K562 (cell line): ENCODE measurements around the gene PTPRF. TPM values are rescaled to one million over a fixed set of nuclear protein-coding genes. Genes with fewer than 3 reads are reported as not detected.

Experiments used
- ATAC-seq: fragments of 200-7000 bp; cut with Tn5 transposase; 3 replicates; pipeline ENCODE4 v1.9.1; 2020; ENCODE audit warnings: moderate library complexity
- BruUV-seq: library from RNA; stranded (reverse); fragments of 400-500 nt; replicated peaks from 2 replicates; lab custom pipeline; 2021; lab: Mats Ljungman, UMichigan
- CTCF ChIA-PET: fragments of 300-600 bp; formaldehyde crosslinking; extraction: SDS; loops from one replicate; lab custom pipeline; 2021; ENCODE audit warnings: low intra/inter-chr PET ratio; lab: Yijun Ruan, JAX
- POLR2A ChIA-PET: fragments of 300-600, 350-650 bp; sonication (Branson Sonifier 250); formaldehyde crosslinking; extraction: SDS; loops from one replicate; lab custom pipeline; 2021; ENCODE audit warnings: antibody characterized with exemption, inconsistent platforms; lab: Yijun Ruan, JAX
- DNase-seq, 4 experiments: peaks; one replicate each; pipeline versions ENCODE4 v3.0.0 to v3.0.0-alpha.2; 2011 to 2018; ENCODE audit warnings: low spot score in 3 of 4, mixed read lengths in 3 of 4; ENCODE audit errors: extremely low read depth in 1 of 4
- FAIRE-seq: peaks from 2 replicates; lab custom pipeline; 2011; peaks lifted over from hg19 to GRCh38; lab: Jason Lieb, UNC
- H2AFZ ChIP-seq: 2 replicates; pipeline ENCODE4 v1.6.0; 2011; ENCODE audit warnings: low read depth, low read length, control low read depth, inconsistent platforms
- H3K27ac ChIP-seq: fragments of 200-600 bp; 3 replicates; pipeline ENCODE4 v1.8.0; 2011; ENCODE audit warnings: low read depth, mild to moderate bottlenecking, control low read depth, inconsistent platforms, low read length, moderate library complexity, mixed read lengths; ENCODE audit errors: extremely low read depth
- H3K27me3 ChIP-seq, 2 experiments: fragments of 300-600 bp in 1 of 2; 2 replicates in 1 of 2; 3 replicates in 1 of 2; pipeline versions ENCODE4 v1.6.0 to v1.8.0; 2011; ENCODE audit warnings: inconsistent platforms in 2 of 2, low read length in 2 of 2, mild to moderate bottlenecking in 1 of 2, mixed read lengths in 1 of 2, moderate library complexity in 1 of 2; ENCODE audit not compliant: control insufficient read depth in 2 of 2, insufficient read depth in 2 of 2
- H3K36me3 ChIP-seq: fragments of 300-600 bp; 3 replicates; pipeline ENCODE4 v1.8.0; 2011; ENCODE audit warnings: mild to moderate bottlenecking, low read length, inconsistent platforms; ENCODE audit not compliant: control insufficient read depth, insufficient read depth
- H3K4me1 ChIP-seq, 2 experiments: fragments of 200-600 bp in 1 of 2; replicated peaks in 1 of 2; 2 replicates in 1 of 2; 3 replicates in 1 of 2; pipeline versions ENCODE4 v1.5.1 to v1.8.0; 2011; ENCODE audit warnings: inconsistent platforms in 2 of 2, low read length in 2 of 2, mild to moderate bottlenecking in 1 of 2, mixed read lengths in 1 of 2, moderate library complexity in 1 of 2; ENCODE audit not compliant: control insufficient read depth in 2 of 2, insufficient read depth in 2 of 2
- H3K4me2 ChIP-seq: 2 replicates; pipeline ENCODE4 v1.6.1; 2011; ENCODE audit warnings: low read length, control low read depth, inconsistent platforms, mixed read lengths; ENCODE audit not compliant: insufficient read depth
- H3K4me3 ChIP-seq: fragments of 200-600 bp; sonication (generic), shearing (Covaris generic); 2 replicates; pipeline ENCODE4 v1.5.1; 2016; ENCODE audit warnings: control low read depth, inconsistent platforms
- H3K79me2 ChIP-seq: fragments of 200-600 bp; 3 replicates; pipeline ENCODE4 v1.8.0; 2011; ENCODE audit warnings: low read length, inconsistent platforms; ENCODE audit not compliant: control insufficient read depth, insufficient read depth
- H3K9ac ChIP-seq, 2 experiments: 2 replicates each; pipeline versions ENCODE4 v1.6.0 to v1.6.1; 2011; ENCODE audit warnings: low read depth in 2 of 2, low read length in 2 of 2, control low read depth in 1 of 2, inconsistent platforms in 1 of 2, mild to moderate bottlenecking in 1 of 2, mixed read lengths in 1 of 2; ENCODE audit not compliant: insufficient read depth in 1 of 2
- H3K9me1 ChIP-seq: one replicate; pipeline ENCODE4 v1.6.0; 2011; ENCODE audit warnings: inconsistent platforms, mild to moderate bottlenecking, low read length, moderate library complexity; ENCODE audit not compliant: control insufficient read depth, insufficient read depth
- H3K9me3 ChIP-seq: replicated peaks from 2 replicates; pipeline ENCODE4 v1.5.1; 2011; ENCODE audit warnings: low read depth, low read length, inconsistent platforms; ENCODE audit not compliant: control insufficient read depth, insufficient read depth
- H4K20me1 ChIP-seq: replicated peaks from 2 replicates; pipeline ENCODE4 v1.6.1; 2011; ENCODE audit warnings: low read length, inconsistent platforms, mixed read lengths; ENCODE audit not compliant: control insufficient read depth, insufficient read depth
- ATF1 ChIP-seq, 2 experiments: fragments of 450-650 bp in 1 of 2; IDR thresholded peaks; 2 replicates each; pipeline ENCODE4 v1.6.1; 2016; ENCODE audit warnings: missing compliant biosample characterization in 1 of 2, missing genetic modification characterization in 1 of 2
- HMG20A ChIP-seq: fragments of 450-650 bp; formaldehyde crosslinking; conservative IDR thresholded peaks from 2 replicates; pipeline ENCODE4 v1.4.0; 2020; ENCODE audit warnings: mild to moderate bottlenecking, mixed read lengths
- NFATC3 ChIP-seq: fragments of 450-650 bp; IDR thresholded peaks from 2 replicates; pipeline ENCODE4 v1.6.1; 2017; ENCODE audit warnings: mild to moderate bottlenecking
- NFIC ChIP-seq: fragments of 450-650 bp; IDR thresholded peaks from 2 replicates; pipeline ENCODE4 v1.6.1; 2017; ENCODE audit warnings: mild to moderate bottlenecking, inconsistent platforms
- RBFOX2 ChIP-seq: fragments of 200-400 bp; formaldehyde crosslinking; IDR thresholded peaks from 2 replicates; pipeline ENCODE4 v1.6.1; 2017; ENCODE audit warnings: low read depth, mild to moderate bottlenecking, low read length, moderate library complexity
- SAFB2 ChIP-seq: fragments of 200-400 bp; formaldehyde crosslinking; IDR thresholded peaks from 2 replicates; pipeline ENCODE4 v1.6.1; 2018; ENCODE audit warnings: borderline replicate concordance, low read length, low read depth, moderate library complexity; ENCODE audit not compliant: severe bottlenecking
- SMAD2 ChIP-seq: fragments of 150-350 bp; IDR thresholded peaks from 2 replicates; pipeline ENCODE4 v1.6.1; 2014; ENCODE audit warnings: low read depth, mild to moderate bottlenecking, low read length
- SRSF9 ChIP-seq: fragments of 200-400 bp; formaldehyde crosslinking; IDR thresholded peaks from 2 replicates; pipeline ENCODE4 v1.6.1; 2017; ENCODE audit warnings: low read depth, low read length, borderline replicate concordance
- STAT5A ChIP-seq: IDR thresholded peaks from 2 replicates; pipeline ENCODE4 v1.6.1; 2012; ENCODE audit warnings: low read length, inconsistent platforms, borderline replicate concordance
- ZC3H8 ChIP-seq: fragments of 450-650 bp; IDR thresholded peaks from 2 replicates; pipeline ENCODE4 v1.6.1; 2017
- ZKSCAN3 ChIP-seq: fragments of 250-450 bp; sonication (Bioruptor Pico); IDR thresholded peaks from 2 replicates; pipeline ENCODE4 v1.4.0; 2020
- ZNF436 ChIP-seq: fragments of 250-450, 450-650 bp; sonication (Bioruptor Pico); formaldehyde crosslinking; IDR thresholded peaks from 2 replicates; pipeline ENCODE4 v1.7.0; 2020; ENCODE audit warnings: mild to moderate bottlenecking
- ZNF507 ChIP-seq: conservative IDR thresholded peaks from 2 replicates; pipeline ENCODE4 v1.6.1; 2017; ENCODE audit warnings: missing genetic modification characterization, missing compliant biosample characterization
- WGBS: fragments of 100-300 bp; shearing (Covaris generic); methylation state at CpG from one replicate; pipeline ENCODE4 v1.1.6; 2016; ENCODE audit warnings: low coverage, mixed read lengths; ENCODE audit not compliant: insufficient coverage; ENCODE audit errors: missing lambda C conversion rate; 5-methylcytosine and 5-hydroxymethylcytosine counted together
- in situ Hi-C: fragments of 300-500 bp; cut with MboI; formaldehyde crosslinking; loops from 4 replicates; pipeline ENCODE4 v1.15.0; 2018; ENCODE audit warnings: inconsistent platforms, mixed read lengths
- intact Hi-C: fragments of 100-400 bp; cut with micrococcal nuclease; formaldehyde crosslinking; loops from 2 replicates; pipeline ENCODE4 v1.14.2; 2022
- polyA plus RNA-seq, 8 experiments: library from polyadenylated mRNA; depleted of rRNA in 4 of 8; stranded (reverse) in 5 of 8; unstranded in 3 of 8; fragments of >200 nt; fragmentation: Nextera tagmentation in 2 of 8; fragmentation: Illumina TruSeq in 1 of 8; extraction: Ambion mirVana in 2 of 8; extraction: Trizol in 1 of 8; gene quantifications; 2 replicates each; pipeline versions ENCODE4 v1.2.1 to v1.2.3, GENCODE V29; 2011 to 2014; ENCODE audit warnings: inconsistent platforms in 1 of 8, missing spikeins in 1 of 8
- total RNA-seq, 7 experiments: library from RNA; depleted of rRNA in 6 of 7; stranded (reverse); fragments of >200 nt in 6 of 7; fragmentation: Illumina TruSeq in 2 of 7; extraction: Trizol in 2 of 7; gene quantifications; 2 replicates each; pipeline versions ENCODE4 v1.2.1 to v1.2.3, GENCODE V29; 2011 to 2021; ENCODE audit warnings: low replicate concordance in 1 of 7
- TF ChIP-seq, protein P1 (sequence below): sonication (generic); formaldehyde crosslinking; IDR thresholded peaks from 2 replicates; pipeline ENCODE4 v1.8.0; 2022; ENCODE audit warnings: mild to moderate bottlenecking, missing genetic modification reagents
- TF ChIP-seq, protein P2 (sequence below): sonication (generic); IDR thresholded peaks from 2 replicates; pipeline ENCODE4 v1.6.1; 2016
- TF ChIP-seq, protein P3 (sequence below): fragments of 250-450 bp; sonication (Bioruptor Pico); IDR thresholded peaks from 2 replicates; pipeline ENCODE4 v1.8.0; 2022; ENCODE audit warnings: moderate library complexity, mild to moderate bottlenecking, inconsistent platforms

The PTPRF gene
- total and polyA plus RNA-seq, 9 of the 15 experiments (the other 6 are each of a cell fraction or from before 2014, with no cell fraction given): 0.13 to 4.3 (median 1.1) TPM

DNA sequence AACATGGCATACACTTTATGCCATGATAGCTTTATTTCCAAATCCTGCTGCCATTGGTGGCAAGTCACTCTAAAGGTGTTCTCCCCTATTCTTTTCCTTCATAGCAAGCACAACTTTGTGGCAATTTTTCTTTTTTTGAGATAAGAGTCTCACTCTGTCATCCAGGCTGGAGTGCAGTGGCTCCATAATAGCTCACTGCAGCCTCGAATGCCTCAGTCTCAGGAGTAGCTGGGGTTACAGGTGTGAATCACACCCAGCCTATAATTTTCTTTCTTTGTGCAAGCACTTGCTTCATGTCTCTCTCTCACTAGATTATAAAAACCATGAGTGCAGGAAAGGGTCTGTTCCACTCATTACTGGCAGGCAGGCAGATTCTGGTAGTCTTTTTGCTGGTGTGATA, 113.9 kb downstream of the PTPRF start:
- POLR2A ChIA-PET: interaction anchor here (0.7 to 1.6 kb wide), 3 partner anchors 8 to 60 kb away, joined by 3 to 6 read pairs (median 5); no protein-coding TSS in a partner anchor

DNA sequence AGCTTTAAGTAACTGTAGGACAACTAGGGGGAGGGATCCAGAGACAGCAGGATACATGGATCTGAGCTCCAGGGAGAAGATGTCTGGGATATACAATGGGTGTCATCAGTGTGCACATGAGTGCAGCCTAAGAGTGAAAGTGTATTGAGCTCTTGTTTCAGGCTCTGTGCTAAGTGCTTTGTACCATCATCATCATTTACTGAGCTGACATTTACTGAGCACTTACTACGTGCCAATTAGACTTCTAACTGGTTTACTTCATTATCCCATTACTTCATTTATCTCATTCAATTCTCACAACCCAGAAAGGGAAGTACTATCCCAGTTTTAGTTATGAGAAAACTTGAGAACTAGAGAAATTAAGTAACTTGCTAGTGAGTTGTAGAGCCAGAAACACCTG, 114.8 kb downstream of the PTPRF start:
- Histone ChIP-seq H3K27ac (no peak overlapping the region), H3K4me3 (no peak overlapping the region), H3K36me3 (no peaks in the 10 kb centered on the region), H3K9ac (no peak overlapping the region), H3K9me1 (no peaks in the 10 kb centered on the region), H3K27me3 (peaks cover 18 to 21% of the 10 kb centered on the region in 2 experiments; a peak in 4 of 5 replicates), H3K79me2 (peaks cover under 1% of the 10 kb centered on the region), H3K4me2 (no peak overlapping the region), H3K4me1 (peaks cover 0 to 2% of the 10 kb centered on the region in 2 experiments; a peak in 3 of 5 replicates), H4K20me1 (no peaks in the 10 kb centered on the region), H2AFZ (no peak overlapping the region), H3K9me3 (no peaks in the 10 kb centered on the region)
- ChIA-PET CTCF (no interaction called here), POLR2A (interaction anchor here (0.5 to 1.6 kb wide), 4 partner anchors 9 to 683 kb away, joined by 3 to 6 read pairs (median 4); no protein-coding TSS in a partner anchor)
- ATAC-seq: no peak
- no peak for DNase-seq
- WGBS: 0% methylated on average over 1 of the region's 1 CpG
- in situ Hi-C loops: no loop called here
- BruUV-seq: no TSS peak
- intact Hi-C loops: no loop called here
- no peak for FAIRE-seq
- TF ChIP-seq ZKSCAN3 (CRISPR knock-in tag) (no peak), SRSF9 (no peak), STAT5A (no peak), NFIC (no peak)
- TF ChIP-seq, protein P1, sequence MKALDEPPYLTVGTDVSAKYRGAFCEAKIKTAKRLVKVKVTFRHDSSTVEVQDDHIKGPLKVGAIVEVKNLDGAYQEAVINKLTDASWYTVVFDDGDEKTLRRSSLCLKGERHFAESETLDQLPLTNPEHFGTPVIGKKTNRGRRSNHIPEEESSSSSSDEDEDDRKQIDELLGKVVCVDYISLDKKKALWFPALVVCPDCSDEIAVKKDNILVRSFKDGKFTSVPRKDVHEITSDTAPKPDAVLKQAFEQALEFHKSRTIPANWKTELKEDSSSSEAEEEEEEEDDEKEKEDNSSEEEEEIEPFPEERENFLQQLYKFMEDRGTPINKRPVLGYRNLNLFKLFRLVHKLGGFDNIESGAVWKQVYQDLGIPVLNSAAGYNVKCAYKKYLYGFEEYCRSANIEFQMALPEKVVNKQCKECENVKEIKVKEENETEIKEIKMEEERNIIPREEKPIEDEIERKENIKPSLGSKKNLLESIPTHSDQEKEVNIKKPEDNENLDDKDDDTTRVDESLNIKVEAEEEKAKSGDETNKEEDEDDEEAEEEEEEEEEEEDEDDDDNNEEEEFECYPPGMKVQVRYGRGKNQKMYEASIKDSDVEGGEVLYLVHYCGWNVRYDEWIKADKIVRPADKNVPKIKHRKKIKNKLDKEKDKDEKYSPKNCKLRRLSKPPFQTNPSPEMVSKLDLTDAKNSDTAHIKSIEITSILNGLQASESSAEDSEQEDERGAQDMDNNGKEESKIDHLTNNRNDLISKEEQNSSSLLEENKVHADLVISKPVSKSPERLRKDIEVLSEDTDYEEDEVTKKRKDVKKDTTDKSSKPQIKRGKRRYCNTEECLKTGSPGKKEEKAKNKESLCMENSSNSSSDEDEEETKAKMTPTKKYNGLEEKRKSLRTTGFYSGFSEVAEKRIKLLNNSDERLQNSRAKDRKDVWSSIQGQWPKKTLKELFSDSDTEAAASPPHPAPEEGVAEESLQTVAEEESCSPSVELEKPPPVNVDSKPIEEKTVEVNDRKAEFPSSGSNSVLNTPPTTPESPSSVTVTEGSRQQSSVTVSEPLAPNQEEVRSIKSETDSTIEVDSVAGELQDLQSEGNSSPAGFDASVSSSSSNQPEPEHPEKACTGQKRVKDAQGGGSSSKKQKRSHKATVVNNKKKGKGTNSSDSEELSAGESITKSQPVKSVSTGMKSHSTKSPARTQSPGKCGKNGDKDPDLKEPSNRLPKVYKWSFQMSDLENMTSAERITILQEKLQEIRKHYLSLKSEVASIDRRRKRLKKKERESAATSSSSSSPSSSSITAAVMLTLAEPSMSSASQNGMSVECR (CRISPR knock-in tag): no peak
- TF ChIP-seq, protein P2, sequence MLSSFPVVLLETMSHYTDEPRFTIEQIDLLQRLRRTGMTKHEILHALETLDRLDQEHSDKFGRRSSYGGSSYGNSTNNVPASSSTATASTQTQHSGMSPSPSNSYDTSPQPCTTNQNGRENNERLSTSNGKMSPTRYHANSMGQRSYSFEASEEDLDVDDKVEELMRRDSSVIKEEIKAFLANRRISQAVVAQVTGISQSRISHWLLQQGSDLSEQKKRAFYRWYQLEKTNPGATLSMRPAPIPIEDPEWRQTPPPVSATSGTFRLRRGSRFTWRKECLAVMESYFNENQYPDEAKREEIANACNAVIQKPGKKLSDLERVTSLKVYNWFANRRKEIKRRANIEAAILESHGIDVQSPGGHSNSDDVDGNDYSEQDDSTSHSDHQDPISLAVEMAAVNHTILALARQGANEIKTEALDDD: 0 out of 2 replicates have a peak, but pooled peaks have one; percentile 22

More for the DNA sequence above, 113.9 kb downstream of the PTPRF start:
- CTCF ChIA-PET: no interaction called here
- 8% methylated on average over 1 of the region's 1 CpG for WGBS
- H3K9ac ChIP-seq: no peak overlapping the region
- no peaks in the 10 kb centered on the region for H4K20me1 ChIP-seq
- H3K4me1 ChIP-seq: no peaks in the 10 kb centered on the region; a peak in 2 of 5 replicates
- in situ Hi-C loops: no loop called here
- ATAC-seq: no peak
- H3K79me2 ChIP-seq: no peaks in the 10 kb centered on the region
- H3K4me2 ChIP-seq: no peak overlapping the region
- H3K9me1 ChIP-seq: no peaks in the 10 kb centered on the region
- DNase-seq: peak in 1 of 4 experiments; percentile 0
- intact Hi-C loops: no loop called here
- H2AFZ ChIP-seq: no peak overlapping the region
- H3K9me3 ChIP-seq: no peaks in the 10 kb centered on the region
- H3K27me3 ChIP-seq: peaks cover 21 to 23% of the 10 kb centered on the region in 2 experiments; a peak in 4 of 5 replicates
- H3K27ac ChIP-seq: no peak overlapping the region
- FAIRE-seq: no peak
- no peak overlapping the region for H3K4me3 ChIP-seq
- BruUV-seq: no TSS peak
- TF ChIP-seq ZNF507 (tag) (no peak), ZC3H8 (no peak), SAFB2 (no peak), ATF1 (CRISPR knock-in tag; IDR thresholded peaks at IDR 0.05) (no peak), ATF1 (tag; IDR thresholded peaks at IDR 0.05) (no peak), HMG20A (CRISPR knock-in tag) (no peak), ZNF436 (CRISPR knock-in tag) (no peak), RBFOX2 (no peak), SMAD2 (no peak), NFATC3 (no peak)
- TF ChIP-seq, protein P3, sequence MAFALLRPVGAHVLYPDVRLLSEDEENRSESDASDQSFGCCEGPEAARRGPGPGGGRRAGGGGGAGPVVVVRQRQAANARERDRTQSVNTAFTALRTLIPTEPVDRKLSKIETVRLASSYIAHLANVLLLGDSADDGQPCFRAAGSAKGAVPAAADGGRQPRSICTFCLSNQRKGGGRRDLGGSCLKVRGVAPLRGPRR (CRISPR knock-in tag): no peak
- H3K36me3 ChIP-seq: no peaks in the 10 kb centered on the region
